ENCODE measurements around the gene COG4.
A peak's percentile ranks its signal among the peaks of the same experiment; 100 is the strongest.

Gene COG4

GRCh38 chr16:70430667-70431536, 92.5 kb downstream of the COG4 start:
- TF ChIP-seq, protein P1, sequence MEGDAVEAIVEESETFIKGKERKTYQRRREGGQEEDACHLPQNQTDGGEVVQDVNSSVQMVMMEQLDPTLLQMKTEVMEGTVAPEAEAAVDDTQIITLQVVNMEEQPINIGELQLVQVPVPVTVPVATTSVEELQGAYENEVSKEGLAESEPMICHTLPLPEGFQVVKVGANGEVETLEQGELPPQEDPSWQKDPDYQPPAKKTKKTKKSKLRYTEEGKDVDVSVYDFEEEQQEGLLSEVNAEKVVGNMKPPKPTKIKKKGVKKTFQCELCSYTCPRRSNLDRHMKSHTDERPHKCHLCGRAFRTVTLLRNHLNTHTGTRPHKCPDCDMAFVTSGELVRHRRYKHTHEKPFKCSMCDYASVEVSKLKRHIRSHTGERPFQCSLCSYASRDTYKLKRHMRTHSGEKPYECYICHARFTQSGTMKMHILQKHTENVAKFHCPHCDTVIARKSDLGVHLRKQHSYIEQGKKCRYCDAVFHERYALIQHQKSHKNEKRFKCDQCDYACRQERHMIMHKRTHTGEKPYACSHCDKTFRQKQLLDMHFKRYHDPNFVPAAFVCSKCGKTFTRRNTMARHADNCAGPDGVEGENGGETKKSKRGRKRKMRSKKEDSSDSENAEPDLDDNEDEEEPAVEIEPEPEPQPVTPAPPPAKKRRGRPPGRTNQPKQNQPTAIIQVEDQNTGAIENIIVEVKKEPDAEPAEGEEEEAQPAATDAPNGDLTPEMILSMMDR (conservative IDR thresholded peaks at IDR 0.05): no peak
- H3K27ac ChIP-seq: peak overlapping the region; percentile 93

All from VCaP (cell line).